Measurements from ENCODE around the gene THOP1.

Gene THOP1

GRCh38 chr19:2817237-2817829 lies 32.0 kb downstream of the THOP1 start:
- DNase-seq (ENCODE audit: low spot score) = peak; percentile 38

DNA sequence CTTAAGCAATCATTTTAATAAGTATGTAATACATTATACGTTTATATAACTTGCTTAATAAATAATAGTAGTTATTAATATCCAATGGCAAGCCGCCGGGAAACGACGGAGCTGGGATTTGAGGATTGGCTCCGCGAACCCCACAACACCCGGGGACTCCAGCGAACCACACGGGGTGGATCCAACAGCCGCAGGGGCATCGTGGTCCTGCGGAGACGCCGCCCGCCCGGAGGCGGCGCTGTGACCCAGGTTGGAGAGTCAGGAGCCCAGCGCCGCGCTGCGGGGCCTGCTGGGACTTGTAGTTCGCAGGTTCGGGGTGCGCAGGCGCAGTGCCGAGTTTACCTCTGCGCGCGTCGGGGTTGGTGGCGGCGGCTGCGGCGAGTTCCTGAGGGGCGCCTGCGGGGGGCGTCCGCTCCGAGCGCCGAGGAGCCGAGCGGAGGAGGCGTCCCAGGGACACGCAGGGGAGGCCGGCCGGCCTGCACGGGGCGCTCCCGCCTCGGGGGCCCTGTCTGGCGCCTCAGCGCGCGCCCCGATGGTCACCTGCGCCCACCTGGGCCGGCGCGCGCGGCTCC lies 34.3 kb downstream of the THOP1 start, which contains the start of gene ZNF554:
TSS of gene ZNF554 (plus strand) at position 329 of the 572 bp plus-strand sequence. CDS start at position 533, 204 bp downstream.
- DNase-seq (ENCODE audit: low spot score) = peak; percentile 95

- peak; percentile 12 for DNase-seq (ENCODE audit: low spot score)
These were observed 34.9 kb downstream of the THOP1 start for GRCh38 chr19:2820112-2820702.

GRCh38 chr19:2822846-2823245 lies 37.5 kb downstream of the THOP1 start:
- DNase-seq (ENCODE audit: low spot score) = no peak

- DNase-seq (ENCODE audit: low spot score) = no peak
These were observed 38.3 kb downstream of the THOP1 start for GRCh38 chr19:2823646-2824045.

DNA sequence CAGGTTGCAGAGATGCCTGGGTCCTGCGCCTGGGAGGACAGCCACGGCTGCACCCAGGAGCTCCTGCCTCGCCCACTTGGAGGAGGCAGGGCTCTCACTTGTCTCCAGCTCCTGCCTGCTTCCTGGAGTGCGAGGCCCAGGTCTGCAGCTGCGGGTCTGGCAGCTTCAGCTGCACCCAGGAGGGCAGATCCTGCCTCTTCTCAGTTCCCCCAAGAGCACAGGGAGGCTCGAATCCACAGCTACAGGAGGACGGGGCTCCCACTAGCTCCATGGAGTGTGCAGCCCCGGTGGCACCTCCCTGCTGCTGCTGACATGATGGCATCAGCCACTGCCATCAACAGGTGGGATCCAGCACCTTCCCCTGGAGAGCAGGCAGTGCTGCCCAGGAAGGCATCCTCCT lies 38.8 kb downstream of the THOP1 start:
- no peak for DNase-seq (ENCODE audit: low spot score)

DNA sequence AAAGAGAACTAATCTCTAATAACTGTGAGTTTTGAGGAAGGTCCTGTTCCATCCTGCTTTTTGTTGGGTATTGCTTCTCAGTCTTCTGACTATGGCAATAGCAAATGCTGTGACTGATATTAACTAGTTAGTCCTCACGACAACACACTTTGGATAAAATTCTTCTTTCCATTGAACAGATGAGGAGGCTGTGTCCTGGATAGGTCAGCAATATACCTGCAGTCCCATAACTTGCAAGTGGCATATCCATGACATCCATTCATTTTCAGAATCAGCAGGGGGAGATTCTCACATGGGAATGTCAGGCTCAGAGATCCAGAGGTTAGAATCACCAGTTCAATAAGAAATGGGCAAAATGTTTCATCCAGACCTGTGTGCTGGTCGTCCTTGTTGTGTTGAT lies 41.7 kb downstream of the THOP1 start:
- DNase-seq (ENCODE audit: low spot score) = no peak

DNA sequence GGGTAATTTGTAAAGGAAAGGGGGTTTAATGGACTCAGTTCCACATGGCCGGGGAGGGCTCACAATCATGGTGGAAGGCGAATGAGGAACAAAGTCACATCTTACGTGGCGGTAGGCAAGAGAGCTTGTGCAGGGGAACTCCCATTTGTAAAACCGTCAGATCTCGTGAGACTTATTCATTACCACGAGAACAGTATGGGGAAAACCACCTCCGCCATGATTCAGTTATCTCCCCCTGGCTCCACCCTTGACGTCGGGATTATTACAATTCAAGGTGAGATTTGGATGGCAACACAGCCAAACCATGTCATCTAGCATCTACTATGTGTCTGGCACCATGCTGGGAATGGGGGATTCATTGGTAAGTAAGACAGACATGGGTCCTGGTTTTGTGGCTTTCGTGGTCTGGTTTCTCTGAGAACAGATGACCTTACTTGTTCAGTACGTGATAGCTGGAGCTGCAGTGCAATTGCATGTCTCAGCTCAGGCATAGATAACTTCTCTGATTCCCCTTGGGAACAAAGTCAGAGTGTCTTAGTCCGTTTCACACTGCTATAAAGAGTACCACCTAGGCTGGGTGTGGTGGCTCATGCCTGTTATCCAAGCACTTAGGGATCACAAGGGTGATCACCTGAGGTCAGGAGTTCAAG lies 42.7 kb downstream of the THOP1 start:
- DNase-seq (ENCODE audit: low spot score) = no peak

- no peak for DNase-seq (ENCODE audit: low spot score)
These were observed 49.1 kb downstream of the THOP1 start for GRCh38 chr19:2834294-2834871.

GRCh38 chr19:2837430-2837829 lies 52.1 kb downstream of the THOP1 start:
- no peak for DNase-seq (ENCODE audit: low spot score)

DNA sequence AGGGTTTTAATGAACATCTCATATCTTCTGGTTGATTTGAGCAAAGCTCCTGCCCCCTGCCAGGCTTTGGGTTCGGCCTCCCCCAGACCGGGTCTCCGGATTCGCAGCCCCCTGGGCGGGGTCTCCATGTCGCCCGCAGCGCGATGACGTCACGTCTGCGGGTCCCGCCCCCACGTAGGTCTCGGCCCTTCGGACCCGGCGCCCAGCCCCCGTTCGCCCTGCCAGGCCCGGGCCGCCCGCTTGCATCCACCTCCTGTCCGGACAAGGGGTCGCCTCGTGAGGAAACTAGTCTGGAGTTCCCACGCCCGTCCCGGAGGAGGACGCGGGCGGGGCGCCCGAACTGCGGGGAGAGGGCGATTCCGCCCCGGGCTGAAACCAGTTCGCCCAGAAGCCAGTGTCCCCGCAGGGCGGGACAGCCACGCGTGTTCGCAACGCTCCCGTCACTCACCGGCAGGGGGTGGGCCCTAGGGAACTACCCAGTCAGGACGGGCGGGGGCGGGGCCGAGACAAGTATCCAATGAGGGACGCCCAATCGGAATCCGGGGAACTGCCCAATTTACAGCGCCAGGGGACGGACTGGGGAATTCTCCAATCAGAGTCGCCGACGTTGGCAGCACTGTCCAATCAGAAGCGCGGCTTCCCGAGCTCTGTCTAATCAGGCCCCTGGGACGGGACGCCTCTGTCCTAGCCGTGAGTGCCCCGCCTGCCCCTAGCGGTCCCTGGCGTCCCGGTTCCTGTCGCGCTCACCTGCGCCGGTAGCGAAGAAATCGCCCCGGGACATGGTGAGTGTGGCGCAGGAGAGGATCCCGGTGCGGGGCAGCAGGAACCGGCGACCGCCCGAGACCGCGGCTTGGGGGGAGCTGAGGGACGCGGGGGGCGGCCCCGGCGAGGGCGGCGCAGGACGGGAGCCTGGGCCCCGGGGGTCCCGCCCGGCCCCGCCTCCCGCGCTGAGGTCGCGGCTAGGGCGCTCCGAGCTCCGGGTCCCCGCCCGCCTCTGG lies 55.8 kb downstream of the THOP1 start, which contains the start of gene ZNF555:
TSS of gene ZNF555 (plus strand) at position 682 of the 998 bp plus-strand sequence. CDS start at position 780, 98 bp downstream.
- peak; percentile 99 for DNase-seq (ENCODE audit: low spot score)

DNA sequence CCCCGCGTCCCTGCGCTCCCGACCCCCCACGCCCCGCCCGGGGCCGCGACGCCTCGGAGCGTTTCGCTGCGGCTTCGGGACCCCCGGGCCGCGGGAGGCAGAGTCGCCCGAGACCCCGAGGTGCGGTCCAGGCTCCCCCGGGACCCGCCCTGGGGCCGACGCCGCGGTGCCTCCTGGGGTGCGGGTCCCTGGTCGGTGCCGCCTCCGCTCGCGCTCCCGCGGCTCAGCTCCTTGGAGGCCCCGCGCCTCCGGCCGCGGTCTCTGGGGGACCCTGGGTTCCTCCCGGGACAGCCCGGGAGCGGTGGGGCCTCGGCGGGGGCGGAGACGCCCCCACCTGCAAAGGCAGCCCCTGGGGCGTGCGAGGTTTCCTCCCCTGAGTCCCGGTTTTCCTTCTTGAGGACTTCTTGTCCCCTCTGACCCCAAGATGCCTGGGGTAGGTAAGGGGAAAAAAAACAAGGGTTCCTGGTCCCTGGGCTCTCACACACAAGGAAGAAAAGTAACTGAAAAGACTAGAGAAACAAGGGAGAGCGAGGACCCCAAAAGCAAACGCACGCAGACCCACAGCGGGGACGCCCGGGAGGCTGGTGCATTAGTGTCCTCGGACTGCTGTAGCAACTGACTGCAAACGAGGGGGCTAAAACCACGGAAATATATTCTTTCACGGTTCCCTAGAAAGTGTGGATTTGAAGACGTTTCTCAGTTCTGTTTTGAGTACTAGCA lies 56.7 kb downstream of the THOP1 start:
- DNase-seq (ENCODE audit: low spot score) = no peak

DNA sequence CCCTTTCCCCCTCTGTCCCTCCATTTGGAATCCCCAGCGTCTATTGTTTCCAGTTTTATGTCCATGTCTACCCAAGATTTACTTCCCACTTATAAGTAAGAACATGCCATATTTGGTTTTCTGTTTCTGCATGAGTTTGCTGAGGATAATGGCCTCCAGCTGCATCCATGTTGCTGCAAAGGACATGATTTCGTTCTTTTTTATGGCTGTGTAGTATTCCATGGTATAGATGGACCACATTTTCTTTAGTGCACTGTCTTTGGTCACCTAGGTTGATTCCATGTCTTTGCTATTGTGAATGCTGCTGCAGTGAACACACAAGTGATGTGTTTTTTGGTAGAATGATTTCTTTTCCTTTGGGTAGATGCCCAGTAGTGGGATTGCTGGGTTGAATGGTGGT lies 59.8 kb downstream of the THOP1 start:
- DNase-seq (ENCODE audit: low spot score) = no peak

- no peak for DNase-seq (ENCODE audit: low spot score)
These were observed 61.0 kb downstream of the THOP1 start for GRCh38 chr19:2846180-2846894.

GRCh38 chr19:2847507-2847906 lies 62.2 kb downstream of the THOP1 start:
- DNase-seq (ENCODE audit: low spot score) = no peak

DNA sequence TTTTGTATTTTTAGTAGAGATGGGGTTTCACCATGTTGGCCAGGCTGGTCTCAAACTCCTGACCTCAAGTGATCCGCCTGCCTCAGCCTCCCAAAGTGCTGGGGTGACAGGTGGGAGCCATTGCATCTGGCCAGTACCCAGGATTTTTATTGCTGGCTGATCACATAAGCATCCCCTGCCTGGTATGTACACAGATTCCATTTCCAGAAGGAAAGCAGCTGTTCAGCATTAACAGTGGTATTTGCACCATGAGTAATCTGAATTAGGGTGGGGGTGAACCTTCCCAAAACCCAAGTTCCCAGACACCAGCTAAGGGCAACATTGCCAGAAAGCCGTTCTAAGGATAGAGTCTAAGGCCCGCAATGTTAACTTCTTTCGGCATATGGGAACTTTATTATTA lies 63.3 kb downstream of the THOP1 start:
- no peak for DNase-seq (ENCODE audit: low spot score)

DNA sequence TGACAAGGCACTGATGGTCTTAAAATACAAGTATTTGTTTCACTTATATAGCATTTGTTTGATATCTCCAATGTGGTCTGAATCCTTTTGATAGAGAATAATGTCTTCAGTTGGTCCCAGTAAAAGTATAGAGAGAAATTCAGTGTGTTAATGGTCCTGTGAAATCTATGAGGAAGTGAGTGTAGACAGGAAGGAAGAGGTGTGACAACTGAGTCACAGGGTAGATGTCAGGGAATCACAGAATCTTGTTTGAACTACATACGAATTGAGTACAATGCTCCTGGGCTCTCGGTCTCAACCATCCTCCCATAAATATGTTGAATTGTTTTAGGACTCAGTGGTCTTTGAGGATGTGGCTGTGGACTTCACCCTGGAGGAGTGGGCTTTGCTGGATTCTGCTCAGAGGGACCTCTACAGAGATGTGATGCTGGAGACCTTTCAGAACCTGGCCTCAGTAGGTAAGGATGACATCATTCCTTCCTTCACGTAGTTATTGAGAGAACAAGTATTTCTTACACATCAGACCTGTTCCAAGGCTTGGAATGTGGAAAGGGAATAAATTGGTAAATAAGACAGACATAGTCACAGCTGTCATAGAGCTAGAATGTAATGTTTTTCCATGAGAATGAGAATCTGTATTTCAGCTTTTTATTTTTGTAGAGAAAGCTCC lies 65.1 kb downstream of the THOP1 start:
- DNase-seq (ENCODE audit: low spot score) = no peak

- no peak for DNase-seq (ENCODE audit: low spot score)
These were observed 67.3 kb downstream of the THOP1 start for GRCh38 chr19:2852598-2852997.

- no peak for DNase-seq (ENCODE audit: low spot score)
These were observed 67.8 kb downstream of the THOP1 start for GRCh38 chr19:2853015-2853606.
